ENCODE results near the gene ELF1. TPM values are rescaled to one million over a fixed set of nuclear protein-coding genes. Genes with fewer than 3 reads are reported as not detected.

Gene ELF1
- total and polyA plus RNA-seq, 10 of the 15 experiments (the other 5 are each of a cell fraction or from before 2014, with no cell fraction given): 43.3 to 97.6 (median 55.7) TPM

GRCh38 chr13:40961826-40962225, 57.3 kb downstream of the ELF1 start (continued):
- TF ChIP-seq PML (IDR thresholded peaks at IDR 0.05; ENCODE audit: low read length): no peak
- no peak for TF ChIP-seq MLLT1 (IDR thresholded peaks at IDR 0.05)
- no peak for TF ChIP-seq ZZZ3 (IDR thresholded peaks at IDR 0.05; ENCODE audit: control insufficient read depth, insufficient read length, low read depth)
- no peak for TF ChIP-seq CHD2 (IDR thresholded peaks at IDR 0.05; ENCODE audit: borderline replicate concordance, low read depth, low read length)
- no peak for TF ChIP-seq CTCF (IDR thresholded peaks at IDR 0.05 in 2 of 3, conservative IDR thresholded peaks at IDR 0.05 in 1 of 3; ENCODE audit: control insufficient read depth in 2 of 3, extremely low read depth in 1 of 3, insufficient read depth in 1 of 3, low read depth in 3 of 3, low read length in 3 of 3)

GRCh38 chr13:40961214-40961613, 57.9 kb downstream of the ELF1 start:
- H3K4me3 ChIP-seq: no peak overlapping the region
- SMC1A ChIA-PET (ENCODE audit: uncharacterized antibody, unreplicated experiment): interaction anchor here (0.6 to 3.2 kb wide), 20 partner anchors 8 to 113 kb away, joined by 3 to 24 read pairs (median 5); partner anchors contain the start of gene ELF1
- no peaks in the 10 kb centered on the region for H3K27me3 ChIP-seq (replicated peaks in 1 of 2; ENCODE audit: control insufficient read depth in 2 of 2, insufficient read depth in 2 of 2, low read length in 1 of 2)
- no TSS peak for BruUV-seq (replicated peaks)
- H3K9me3 ChIP-seq (replicated peaks; ENCODE audit: control insufficient read depth, insufficient read depth, low read length): no peaks in the 10 kb centered on the region
- CTCF ChIA-PET: interaction anchor here (0.6 to 3.5 kb wide), 11 partner anchors 9 to 113 kb away, joined by 3 to 20 read pairs (median 5); no protein-coding TSS in a partner anchor
- no peak overlapping the region for H2AFZ ChIP-seq (ENCODE audit: control insufficient read depth, low read depth, low read length)
- no peak for DNase-seq (ENCODE audit: low read depth, low spot score)
- FAIRE-seq: no peak
- RAD21 ChIA-PET (ENCODE audit: unreplicated experiment): interaction anchor here (0.7 to 2.7 kb wide), 11 partner anchors 9 to 68 kb away, joined by 3 to 13 read pairs (median 4); no protein-coding TSS in a partner anchor
- in situ Hi-C loops (cut with MboI): no loop called here
- H4K20me1 ChIP-seq (ENCODE audit: control insufficient read depth, insufficient read depth): peaks cover 6% of the 10 kb centered on the region; the same call in 1 of the 2 replicates
- peaks cover 4 to 10% of the 10 kb centered on the region in 2 experiments; a peak in 2 of 4 replicates for H3K36me3 ChIP-seq (ENCODE audit: control insufficient read depth in 2 of 2, insufficient read depth in 2 of 2, low read length in 1 of 2)
- H3K79me2 ChIP-seq (ENCODE audit: control insufficient read depth, insufficient read depth, low read length): peaks cover 79% of the 10 kb centered on the region
- ATAC-seq: peak; percentile 54
- H3K27ac ChIP-seq (ENCODE audit: control insufficient read depth, insufficient read depth): peak overlapping the region; percentile 71
- H3K4me1 ChIP-seq (ENCODE audit: control insufficient read depth, insufficient read depth, low read length): peaks cover 33% of the 10 kb centered on the region
- intact Hi-C loops (cut with micrococcal nuclease; ENCODE audit: unreplicated experiment): no loop called here
- POLR2A ChIA-PET: interaction anchor here (0.7 to 1.7 kb wide), 8 partner anchors 9 to 48 kb away, joined by 3 to 6 read pairs (median 4); no protein-coding TSS in a partner anchor
- H3K9ac ChIP-seq (ENCODE audit: control insufficient read depth, insufficient read depth, low read length): peak overlapping the region; percentile 35; the same call in 1 of the 2 replicates
- WGBS (ENCODE audit: insufficient coverage, insufficient replicate concordance, low lambda C conversion rate, missing lambda C conversion rate): 35% methylated on average over 3 of the region's 3 CpGs
- H3K4me2 ChIP-seq (ENCODE audit: control insufficient read depth, insufficient read depth): peak overlapping the region; percentile 71
- TF ChIP-seq GATAD2B (conservative IDR thresholded peaks at IDR 0.05; ENCODE audit: low read depth) (no peak), PAX5 (IDR thresholded peaks at IDR 0.05; ENCODE audit: borderline replicate concordance, low read depth, low read length) (no peak), RCOR1 (conservative IDR thresholded peaks at IDR 0.05; ENCODE audit: low read depth, low read length) (no peak), ATF2 (IDR thresholded peaks at IDR 0.05; ENCODE audit: low read length) (no peak), HCFC1 (IDR thresholded peaks at IDR 0.05; ENCODE audit: low read length) (no peak), MLLT1 (IDR thresholded peaks at IDR 0.05) (no peak), FOS (IDR thresholded peaks at IDR 0.05; ENCODE audit: borderline replicate concordance, extremely low read depth, insufficient read length) (no peak), ETV6 (conservative IDR thresholded peaks at IDR 0.05 in 1 of 2, IDR thresholded peaks at IDR 0.05 in 1 of 2; ENCODE audit: borderline replicate concordance in 1 of 2, low read depth in 1 of 2) (no peak)
